Nephron (organoid): ENCODE measurements around the gene KIAA1614.

Experiments used
- H3K27ac Mint-ChIP-seq, 3 experiments: 2 replicates each; pipeline ENCODE4 v1.8.0; 2020; ENCODE audit warnings: mixed read lengths in 3 of 3, mild to moderate bottlenecking in 2 of 3, moderate library complexity in 1 of 3
- H3K27me3 Mint-ChIP-seq: 2 replicates; pipeline ENCODE4 v1.8.0; 2021; ENCODE audit warnings: low read depth, mild to moderate bottlenecking, moderate library complexity, mixed read lengths
- H3K36me3 Mint-ChIP-seq: 2 replicates; pipeline ENCODE4 v1.8.0; 2020; ENCODE audit warnings: low read depth, mixed read lengths
- H3K4me1 Mint-ChIP-seq: 2 replicates; pipeline ENCODE4 v1.8.0; 2020; ENCODE audit warnings: mixed read lengths
- H3K4me3 Mint-ChIP-seq, 3 experiments: 2 replicates each; pipeline ENCODE4 v1.8.0; 2020; ENCODE audit warnings: mild to moderate bottlenecking in 3 of 3, mixed read lengths in 3 of 3, moderate library complexity in 2 of 3
- H3K9me3 Mint-ChIP-seq: 2 replicates; pipeline ENCODE4 v1.8.0; 2020; ENCODE audit warnings: mixed read lengths
- TF ChIP-seq, protein P1 (sequence below), 3 experiments: fragments of 200-600 bp; sonication (generic); IDR thresholded peaks; one replicate each; pipeline ENCODE4 v1.5.0; 2021; ENCODE audit warnings: antibody characterized with exemption in 3 of 3; ENCODE audit not compliant: unreplicated experiment in 3 of 3

KIAA1614 gene

GRCh38 chr1:180951186-180951745 is 38.6 kb downstream of the KIAA1614 start:
- TF ChIP-seq, protein P1, sequence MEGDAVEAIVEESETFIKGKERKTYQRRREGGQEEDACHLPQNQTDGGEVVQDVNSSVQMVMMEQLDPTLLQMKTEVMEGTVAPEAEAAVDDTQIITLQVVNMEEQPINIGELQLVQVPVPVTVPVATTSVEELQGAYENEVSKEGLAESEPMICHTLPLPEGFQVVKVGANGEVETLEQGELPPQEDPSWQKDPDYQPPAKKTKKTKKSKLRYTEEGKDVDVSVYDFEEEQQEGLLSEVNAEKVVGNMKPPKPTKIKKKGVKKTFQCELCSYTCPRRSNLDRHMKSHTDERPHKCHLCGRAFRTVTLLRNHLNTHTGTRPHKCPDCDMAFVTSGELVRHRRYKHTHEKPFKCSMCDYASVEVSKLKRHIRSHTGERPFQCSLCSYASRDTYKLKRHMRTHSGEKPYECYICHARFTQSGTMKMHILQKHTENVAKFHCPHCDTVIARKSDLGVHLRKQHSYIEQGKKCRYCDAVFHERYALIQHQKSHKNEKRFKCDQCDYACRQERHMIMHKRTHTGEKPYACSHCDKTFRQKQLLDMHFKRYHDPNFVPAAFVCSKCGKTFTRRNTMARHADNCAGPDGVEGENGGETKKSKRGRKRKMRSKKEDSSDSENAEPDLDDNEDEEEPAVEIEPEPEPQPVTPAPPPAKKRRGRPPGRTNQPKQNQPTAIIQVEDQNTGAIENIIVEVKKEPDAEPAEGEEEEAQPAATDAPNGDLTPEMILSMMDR (IDR thresholded peaks at IDR 0.05; ENCODE audit: unreplicated experiment in 3 of 3): no peak
- Mint-ChIP-seq H3K36me3 (peaks cover 37% of the 10 kb centered on the region), H3K9me3 (no peaks in the 10 kb centered on the region), H3K4me1 (peaks cover 27% of the 10 kb centered on the region), H3K4me3 (no peak overlapping the region), H3K27me3 (no peaks in the 10 kb centered on the region), H3K27ac (no peak overlapping the region)

DNA sequence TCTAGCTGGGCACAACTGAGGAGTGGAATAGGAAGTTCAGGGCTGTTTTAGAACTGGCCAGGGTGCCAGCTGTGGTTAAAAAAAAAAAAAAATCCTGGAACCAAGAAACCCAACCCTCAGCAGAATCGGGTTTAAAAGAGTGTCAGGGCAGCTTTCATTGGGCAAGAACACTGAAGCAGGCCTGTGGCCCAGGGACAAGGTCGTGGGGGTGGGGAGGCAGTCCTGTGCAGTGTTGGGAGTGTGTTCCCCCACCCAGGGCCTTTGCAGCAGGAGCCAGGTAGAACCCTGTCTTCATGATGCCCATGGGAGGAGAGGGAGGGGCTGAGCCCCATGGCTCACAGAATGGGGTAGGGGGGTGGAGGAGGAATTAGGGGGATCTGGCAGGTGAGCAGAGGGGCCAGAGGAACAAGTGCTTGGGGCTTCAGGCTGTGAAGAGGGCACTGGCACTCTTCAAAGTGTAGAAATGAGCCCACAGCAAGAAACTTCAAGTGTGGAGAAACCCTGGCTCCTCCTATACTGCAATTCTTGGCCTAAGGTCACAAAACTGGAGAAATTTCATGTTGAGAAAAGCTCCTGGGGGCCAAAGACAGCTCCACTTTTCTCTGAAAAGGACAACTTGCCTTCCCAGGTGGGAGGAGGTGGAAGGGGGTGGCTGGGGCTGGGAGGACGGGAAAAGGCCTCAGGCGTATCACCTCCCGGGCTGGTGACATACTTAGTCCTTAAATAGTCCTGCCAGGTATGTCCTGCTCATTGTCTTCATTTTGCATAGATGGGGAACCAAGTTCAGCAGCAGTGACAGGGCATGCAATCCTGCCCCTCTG is 39.3 kb downstream of the KIAA1614 start:
- no peaks in the 10 kb centered on the region for H3K27me3 Mint-ChIP-seq

DNA sequence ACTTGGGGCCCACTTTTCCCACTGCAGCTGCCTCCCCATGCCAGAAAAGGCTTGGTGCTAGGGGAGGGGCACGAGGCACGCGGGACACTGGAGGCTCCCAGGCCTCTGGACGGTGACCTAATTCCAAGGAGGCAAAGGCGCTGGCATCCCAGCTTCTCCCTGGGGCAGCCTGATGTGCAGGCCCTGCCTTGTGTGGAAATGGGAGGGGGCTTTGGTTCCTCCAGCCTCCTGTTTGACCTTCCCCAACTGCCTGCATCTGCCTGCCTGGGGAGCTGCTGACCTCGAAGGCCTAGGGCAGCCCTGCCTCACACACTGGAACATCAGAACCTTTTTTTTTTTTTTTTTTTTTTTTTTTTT is 39.9 kb downstream of the KIAA1614 start:
- Mint-ChIP-seq H3K27me3 (no peaks in the 10 kb centered on the region), H3K36me3 (peaks cover 32% of the 10 kb centered on the region), H3K27ac (no peak overlapping the region), H3K4me3 (no peak overlapping the region), H3K4me1 (peaks cover 24% of the 10 kb centered on the region), H3K9me3 (no peaks in the 10 kb centered on the region)
- TF ChIP-seq, protein P1 (IDR thresholded peaks at IDR 0.05; ENCODE audit: unreplicated experiment in 3 of 3): no peak

More for the DNA sequence above, 39.3 kb downstream of the KIAA1614 start:
- Mint-ChIP-seq H3K4me1 (peaks cover 27% of the 10 kb centered on the region), H3K4me3 (no peak overlapping the region), H3K36me3 (peaks cover 34% of the 10 kb centered on the region), H3K9me3 (no peaks in the 10 kb centered on the region), H3K27ac (peak overlapping the region in 1 of 3 experiments; percentile 32)
- TF ChIP-seq, protein P1 (IDR thresholded peaks at IDR 0.05; ENCODE audit: unreplicated experiment in 3 of 3): no peak

DNA sequence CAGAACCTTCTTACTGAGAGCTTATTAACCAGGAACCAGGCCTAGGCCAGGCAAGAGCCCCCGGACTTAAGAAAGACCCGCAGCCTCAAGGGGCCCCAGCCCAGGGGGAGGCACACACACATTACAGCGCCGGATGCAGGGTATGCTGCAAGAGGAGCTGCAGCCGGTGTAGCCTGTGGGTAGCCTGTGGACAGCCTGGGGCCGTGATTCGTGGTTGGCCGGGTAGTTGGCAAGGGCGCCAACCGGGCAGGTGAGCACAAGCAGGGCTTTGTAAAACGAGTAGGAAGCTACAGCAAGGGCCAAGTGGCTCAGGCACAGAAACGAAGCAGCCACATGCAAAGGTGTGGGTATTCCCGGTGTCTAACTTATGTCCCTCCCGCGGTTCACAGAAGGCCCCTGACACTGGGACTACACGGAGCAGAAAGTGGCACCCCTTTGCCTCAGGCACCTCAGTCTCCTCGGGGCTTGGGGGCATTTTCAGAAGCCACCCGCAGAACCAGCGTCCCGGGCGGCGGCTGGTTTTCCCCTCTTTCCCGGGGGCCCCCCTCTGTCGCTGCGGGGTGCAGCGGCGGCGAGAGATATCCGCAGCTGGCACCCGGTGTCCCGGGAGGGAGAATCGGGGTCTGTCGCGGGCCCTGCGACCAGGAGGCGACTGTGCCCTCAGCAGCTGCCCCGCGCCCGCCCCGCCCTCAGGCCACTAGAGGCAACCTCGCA is 40.8 kb downstream of the KIAA1614 start:
- peaks cover 30% of the 10 kb centered on the region for H3K36me3 Mint-ChIP-seq
- H3K9me3 Mint-ChIP-seq: no peaks in the 10 kb centered on the region
- TF ChIP-seq, protein P1 (IDR thresholded peaks at IDR 0.05; ENCODE audit: unreplicated experiment in 3 of 3): no peak
- H3K4me1 Mint-ChIP-seq: peaks cover 23% of the 10 kb centered on the region
- no peak overlapping the region for H3K27ac Mint-ChIP-seq
- H3K4me3 Mint-ChIP-seq: no peak overlapping the region
- H3K27me3 Mint-ChIP-seq: no peaks in the 10 kb centered on the region

DNA sequence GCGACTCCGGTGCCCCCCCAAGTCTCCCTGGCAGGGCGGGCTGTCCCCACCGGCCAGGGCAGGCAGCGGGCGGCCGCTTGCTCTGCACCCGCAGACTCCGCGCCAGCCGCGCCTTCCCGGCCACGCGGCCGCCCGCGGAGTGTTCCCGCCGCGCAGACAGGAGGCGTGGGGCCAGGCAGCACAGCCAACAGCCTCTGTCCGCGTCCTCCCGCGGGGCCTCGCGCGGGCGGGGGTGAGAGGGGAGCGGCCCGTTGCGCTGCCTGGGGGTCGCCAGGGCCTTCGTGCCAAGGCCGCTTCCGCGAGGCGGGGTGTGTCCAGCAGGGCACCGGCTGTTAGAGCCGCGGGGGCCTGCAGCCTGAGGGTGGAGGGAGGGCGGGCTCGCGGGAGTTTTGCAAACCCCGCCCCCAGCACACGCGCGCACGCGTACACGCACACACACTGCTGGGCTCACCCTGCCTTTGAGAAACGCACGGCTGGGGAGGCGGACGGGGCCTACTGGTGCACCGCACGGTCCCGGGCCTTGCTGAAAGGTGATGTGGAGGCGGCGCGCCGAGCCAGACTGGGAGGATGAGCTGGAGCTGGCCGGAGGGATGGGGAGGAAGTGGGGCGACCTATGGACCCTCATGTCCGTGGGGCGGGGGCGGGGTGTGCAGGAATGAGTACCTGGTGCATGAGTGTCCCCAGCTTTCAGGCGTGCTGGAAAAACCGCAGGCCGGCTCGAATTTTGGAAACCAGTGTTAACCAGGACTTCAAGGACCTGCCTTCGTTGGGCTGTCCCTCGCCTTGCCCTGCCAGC is 41.5 kb downstream of the KIAA1614 start:
- TF ChIP-seq, protein P1 (IDR thresholded peaks at IDR 0.05; ENCODE audit: unreplicated experiment in 3 of 3): no peak
- H3K4me3 Mint-ChIP-seq: no peak overlapping the region
- no peaks in the 10 kb centered on the region for H3K9me3 Mint-ChIP-seq
- peaks cover 32% of the 10 kb centered on the region for H3K36me3 Mint-ChIP-seq
- H3K4me1 Mint-ChIP-seq: peaks cover 22% of the 10 kb centered on the region
- no peaks in the 10 kb centered on the region for H3K27me3 Mint-ChIP-seq
- H3K27ac Mint-ChIP-seq: no peak overlapping the region
